C4-2B (cell line): ENCODE data around the gene NAP1L5.

Source experiments
- H3K27ac ChIP-seq: fragments of 450-650 bp; 2 replicates; pipeline ENCODE4 v1.5.1; 2017
- ZFX ChIP-seq: fragments of 450-650 bp; IDR thresholded peaks from 2 replicates; pipeline ENCODE4 v1.6.1; 2017
- TF ChIP-seq, protein P1 (sequence below): fragments of 450-650 bp; conservative IDR thresholded peaks from 2 replicates; pipeline ENCODE4 v1.5.1; 2017; ENCODE audit warnings: mild to moderate bottlenecking

The NAP1L5 gene, protein sequence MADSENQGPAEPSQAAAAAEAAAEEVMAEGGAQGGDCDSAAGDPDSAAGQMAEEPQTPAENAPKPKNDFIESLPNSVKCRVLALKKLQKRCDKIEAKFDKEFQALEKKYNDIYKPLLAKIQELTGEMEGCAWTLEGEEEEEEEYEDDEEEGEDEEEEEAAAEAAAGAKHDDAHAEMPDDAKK

DNA sequence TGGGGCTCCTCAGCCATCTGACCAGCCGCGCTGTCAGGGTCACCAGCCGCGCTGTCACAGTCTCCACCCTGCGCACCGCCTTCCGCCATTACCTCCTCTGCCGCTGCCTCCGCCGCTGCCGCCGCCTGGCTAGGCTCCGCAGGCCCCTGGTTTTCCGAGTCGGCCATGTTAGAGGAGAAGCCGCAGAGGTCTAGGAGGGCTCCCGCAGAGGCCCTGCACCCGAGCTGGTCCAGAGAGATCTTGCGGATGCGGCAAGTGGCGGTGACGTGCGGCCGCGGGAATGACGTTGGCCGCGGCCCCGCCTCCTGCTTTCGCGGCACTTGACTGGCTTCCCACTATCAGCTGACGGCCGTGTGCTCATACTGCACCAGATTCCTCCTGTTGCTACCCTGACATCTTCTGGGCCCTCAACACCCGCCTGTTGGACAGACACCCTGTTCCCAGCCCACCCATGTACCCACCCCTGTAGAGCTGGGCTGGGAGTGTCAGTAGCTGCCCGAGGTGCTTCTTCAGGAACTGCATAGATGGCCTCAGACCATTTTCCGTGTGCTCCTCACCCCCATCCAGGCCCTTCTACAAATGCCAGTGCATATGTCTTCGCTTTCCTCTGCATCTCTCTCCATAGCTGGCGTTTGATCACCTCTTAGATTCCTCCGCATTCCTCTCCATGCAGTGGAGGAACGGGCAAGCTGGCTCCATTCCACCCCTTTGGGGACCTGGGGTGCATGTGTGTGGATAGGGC, at the start of gene NAP1L5:
Gene NAP1L5 (minus strand): TSS at position 242 of the 742 bp plus-strand sequence. CDS start 75 bp downstream, at position 167.
- TF ChIP-seq, protein P1, sequence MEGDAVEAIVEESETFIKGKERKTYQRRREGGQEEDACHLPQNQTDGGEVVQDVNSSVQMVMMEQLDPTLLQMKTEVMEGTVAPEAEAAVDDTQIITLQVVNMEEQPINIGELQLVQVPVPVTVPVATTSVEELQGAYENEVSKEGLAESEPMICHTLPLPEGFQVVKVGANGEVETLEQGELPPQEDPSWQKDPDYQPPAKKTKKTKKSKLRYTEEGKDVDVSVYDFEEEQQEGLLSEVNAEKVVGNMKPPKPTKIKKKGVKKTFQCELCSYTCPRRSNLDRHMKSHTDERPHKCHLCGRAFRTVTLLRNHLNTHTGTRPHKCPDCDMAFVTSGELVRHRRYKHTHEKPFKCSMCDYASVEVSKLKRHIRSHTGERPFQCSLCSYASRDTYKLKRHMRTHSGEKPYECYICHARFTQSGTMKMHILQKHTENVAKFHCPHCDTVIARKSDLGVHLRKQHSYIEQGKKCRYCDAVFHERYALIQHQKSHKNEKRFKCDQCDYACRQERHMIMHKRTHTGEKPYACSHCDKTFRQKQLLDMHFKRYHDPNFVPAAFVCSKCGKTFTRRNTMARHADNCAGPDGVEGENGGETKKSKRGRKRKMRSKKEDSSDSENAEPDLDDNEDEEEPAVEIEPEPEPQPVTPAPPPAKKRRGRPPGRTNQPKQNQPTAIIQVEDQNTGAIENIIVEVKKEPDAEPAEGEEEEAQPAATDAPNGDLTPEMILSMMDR: no peak
- TF ChIP-seq ZFX: no peak
- H3K27ac ChIP-seq: no peak within 1 kb of the TSS

DNA sequence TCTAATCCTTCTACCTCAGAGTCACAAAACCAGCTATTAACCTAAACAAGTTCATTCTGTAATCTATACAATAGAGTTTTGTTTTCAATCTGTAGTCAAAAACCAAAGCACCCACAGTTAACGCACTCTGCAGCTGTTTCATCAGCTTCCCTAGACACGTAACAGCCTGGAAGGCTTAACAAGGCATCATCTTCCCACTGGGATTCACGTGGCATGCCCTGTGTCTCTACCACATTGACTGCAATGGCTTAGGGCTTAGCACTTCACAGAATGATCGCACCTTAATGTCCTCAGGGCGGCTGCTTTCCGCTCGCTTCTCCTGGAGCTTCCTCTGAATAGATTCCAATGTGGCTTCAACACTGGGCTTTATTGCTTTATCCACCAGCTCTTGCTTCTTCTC, 49.7 kb upstream of the NAP1L5 start:
- no peak overlapping the region for H3K27ac ChIP-seq
- TF ChIP-seq ZFX: no peak
- TF ChIP-seq, protein P1: no peak

DNA sequence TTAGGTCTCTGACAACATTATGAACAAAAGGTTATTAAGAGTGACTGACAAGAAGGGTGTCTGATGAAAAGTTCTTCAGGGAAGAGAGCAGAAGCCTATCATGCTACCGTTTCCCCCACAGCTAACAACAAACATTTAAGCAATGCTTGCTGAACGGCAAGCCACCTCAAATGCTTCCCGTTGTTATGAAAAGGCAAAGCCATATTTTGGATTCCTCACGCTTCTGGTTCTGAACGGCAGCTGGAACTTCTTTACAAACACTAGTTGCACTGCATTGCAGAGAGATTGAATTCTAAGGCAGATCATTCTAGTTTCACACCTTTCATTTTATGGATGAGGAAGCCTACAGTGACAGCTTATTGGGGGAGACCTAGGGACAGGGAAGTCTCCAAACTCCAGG, 48.6 kb upstream of the NAP1L5 start:
- H3K27ac ChIP-seq: no peak overlapping the region
- TF ChIP-seq, protein P1: no peak
- no peak for TF ChIP-seq ZFX

DNA sequence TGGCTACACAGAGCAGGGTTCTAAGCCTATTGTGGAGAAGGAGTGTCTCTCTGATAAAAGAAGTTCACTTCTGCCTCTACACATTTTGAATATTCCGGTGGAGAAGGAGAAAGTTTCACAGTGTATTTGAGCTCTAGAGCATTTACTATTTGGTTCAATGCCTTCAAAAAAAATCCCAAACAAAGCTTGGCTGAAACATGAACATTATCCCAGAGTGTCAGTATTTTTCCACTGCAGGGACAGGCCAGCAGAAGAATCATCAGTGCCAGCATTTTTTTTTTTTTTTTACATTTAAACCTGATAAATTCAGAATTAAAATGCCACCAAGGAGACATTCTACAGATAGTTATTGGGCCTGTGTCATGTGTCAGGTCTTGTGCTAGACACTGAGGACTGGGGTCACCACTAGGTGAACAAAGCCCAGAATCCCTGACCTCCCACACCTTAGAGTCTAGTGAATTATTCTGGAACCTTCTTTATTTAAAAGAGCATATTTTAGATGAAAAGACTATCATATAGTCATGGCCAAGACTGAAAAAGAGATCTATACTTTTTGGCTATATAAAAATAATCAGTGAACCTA, 48.0 kb upstream of the NAP1L5 start:
- H3K27ac ChIP-seq: no peak overlapping the region
- TF ChIP-seq, protein P1: no peak
- TF ChIP-seq ZFX: no peak

DNA sequence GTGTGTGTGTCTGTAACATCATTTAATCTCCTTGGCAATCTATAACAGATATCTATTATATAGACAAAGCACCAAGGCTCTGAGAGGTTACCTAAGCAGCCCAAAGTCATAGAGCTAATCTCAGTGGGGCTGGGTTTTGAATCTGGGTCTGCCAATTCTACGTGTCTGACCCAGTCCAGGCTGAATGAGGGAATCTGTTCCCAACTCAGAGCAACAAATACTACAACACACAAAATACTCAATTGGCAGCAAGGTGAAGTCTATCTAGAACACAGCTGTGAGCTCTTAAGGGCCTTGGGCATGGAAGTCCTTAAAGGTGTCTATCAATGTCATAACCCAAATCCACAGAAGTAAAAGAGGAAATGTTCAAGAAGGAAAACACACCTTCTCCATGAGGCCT, 47.5 kb upstream of the NAP1L5 start:
- H3K27ac ChIP-seq: no peak overlapping the region
- TF ChIP-seq ZFX: no peak
- TF ChIP-seq, protein P1: no peak

DNA sequence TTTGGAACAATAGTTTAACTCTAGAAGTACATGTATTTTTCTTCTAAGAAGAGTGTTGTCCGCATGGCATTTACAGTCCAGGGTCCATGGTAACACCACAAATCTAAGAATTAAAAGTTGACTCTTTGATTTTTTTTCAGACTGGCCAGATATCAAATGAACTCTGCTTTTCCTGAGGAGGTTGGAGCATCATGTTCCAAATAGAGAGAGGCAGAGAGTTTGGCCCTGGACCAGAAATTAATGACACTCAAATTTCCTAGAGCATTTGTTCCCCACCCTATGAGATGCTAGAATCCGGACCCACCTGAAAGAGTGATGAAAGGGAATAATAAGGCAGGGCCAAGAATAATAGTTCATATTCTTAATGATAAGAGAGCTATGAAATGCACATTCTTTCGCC, 47.0 kb upstream of the NAP1L5 start:
- no peak overlapping the region for H3K27ac ChIP-seq
- TF ChIP-seq, protein P1: no peak
- no peak for TF ChIP-seq ZFX

DNA sequence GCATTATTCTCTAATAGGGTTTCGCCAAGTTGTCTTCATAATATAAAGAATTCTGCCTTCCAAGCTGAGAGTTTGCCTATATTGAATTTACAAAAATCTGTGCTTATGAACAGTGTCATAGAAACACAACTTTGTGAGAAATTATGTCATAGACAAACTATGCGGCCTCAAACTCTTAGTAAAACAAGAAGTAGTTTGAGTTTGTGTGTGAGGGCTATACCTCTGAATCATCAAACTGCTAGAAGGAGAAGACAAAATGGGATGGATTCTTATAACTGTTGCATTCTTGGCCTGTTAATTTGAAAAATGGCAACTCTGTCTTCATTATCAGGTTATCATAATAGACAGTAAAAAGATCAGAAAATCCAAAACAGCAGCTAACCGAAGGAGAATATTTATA, 46.1 kb upstream of the NAP1L5 start:
- TF ChIP-seq ZFX: no peak
- TF ChIP-seq, protein P1: no peak
- H3K27ac ChIP-seq: no peak overlapping the region
